Large intestine (tissue), 3 donors: Measurements from ENCODE around the gene PFKP. TPM values are rescaled to one million over a fixed set of nuclear protein-coding genes. Genes with fewer than 3 reads are reported as not detected.

Experiments used
- DNase-seq, 2 donors: peaks; one replicate each; pipeline versions ENCODE4 v3.0.0 to v3.0.0-alpha.2; 2013
- H3K27ac ChIP-seq: one replicate; pipeline ENCODE4 v1.5.1; 2013; ENCODE audit warnings: low read length
- H3K27me3 ChIP-seq: 2 replicates; pipeline ENCODE4 v1.6.1; 2013; ENCODE audit warnings: low read length; ENCODE audit not compliant: control insufficient read depth, insufficient read depth
- H3K36me3 ChIP-seq: 2 replicates; pipeline ENCODE4 v1.6.1; 2013; ENCODE audit warnings: low read length; ENCODE audit not compliant: control insufficient read depth, insufficient read depth
- H3K4me1 ChIP-seq: one replicate; pipeline ENCODE4 v1.6.1; 2013; ENCODE audit warnings: low read length; ENCODE audit not compliant: control insufficient read depth, insufficient read depth
- H3K4me3 ChIP-seq: one replicate; pipeline ENCODE4 v1.5.1; 2013; ENCODE audit warnings: low read length
- H3K9me3 ChIP-seq: one replicate; pipeline ENCODE4 v1.6.1; 2013; ENCODE audit warnings: mild to moderate bottlenecking, low read depth, low read length, moderate library complexity; ENCODE audit not compliant: control insufficient read depth
- WGBS: methylation state at CpG from one replicate; pipeline ENCODE4 v1.1.5; 2013; ENCODE audit warnings: low lambda C conversion rate; ENCODE audit not compliant: insufficient coverage; 5-methylcytosine and 5-hydroxymethylcytosine counted together
- polyA plus RNA-seq: library from polyadenylated mRNA; unstranded; fragments of 120-200 nt; gene quantifications from one replicate; pipeline ENCODE4 v1.2.1, GENCODE V29; 2013

PFKP gene
- polyA plus RNA-seq, 1 donor: 29.2 TPM

- DNase-seq: peak in 1 of 2 donors; percentile 45
- 39% methylated on average over 2 of the region's 6 CpGs for WGBS
- no peaks in the 10 kb centered on the region for H3K36me3 ChIP-seq
- H3K9me3 ChIP-seq: no peaks in the 10 kb centered on the region
- no peaks in the 10 kb centered on the region for H3K27me3 ChIP-seq
- no peak overlapping the region for H3K4me3 ChIP-seq
- H3K4me1 ChIP-seq: peaks cover 20% of the 10 kb centered on the region
- peak overlapping the region; percentile 53 for H3K27ac ChIP-seq
These were observed 21.1 kb upstream of the PFKP start for GRCh38 chr10:3046210-3046779.

DNA sequence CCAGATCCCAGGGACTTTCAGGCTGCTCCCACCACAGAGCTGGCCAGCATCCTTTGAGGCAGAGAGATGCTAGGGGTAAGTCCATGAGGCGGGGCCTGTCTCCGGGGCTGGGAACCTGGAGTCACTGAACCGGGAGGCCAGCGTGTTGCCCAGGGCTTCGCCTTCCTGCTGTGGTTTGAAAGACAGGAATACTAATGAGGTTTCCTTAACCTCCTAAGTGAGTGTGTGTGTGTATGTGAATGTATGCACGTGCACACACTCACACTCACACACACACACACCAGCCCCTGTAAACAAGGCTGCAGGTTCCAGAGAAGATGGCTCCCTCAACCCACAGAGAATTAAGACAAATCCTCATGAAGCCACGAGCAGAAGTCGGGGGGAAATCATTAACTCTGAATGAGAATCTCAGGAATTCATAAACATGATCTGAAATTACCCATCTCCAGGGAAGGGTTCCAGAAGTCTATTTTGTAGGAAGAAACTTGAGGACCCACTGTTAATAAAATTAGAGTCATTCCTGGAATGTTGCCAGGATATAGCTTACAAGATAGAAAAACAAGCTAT, 20.3 kb upstream of the PFKP start:
- Histone ChIP-seq H3K4me3 (no peak overlapping the region), H3K27ac (peak overlapping the region; percentile 53), H3K27me3 (no peaks in the 10 kb centered on the region), H3K36me3 (no peaks in the 10 kb centered on the region), H3K4me1 (peaks cover 20% of the 10 kb centered on the region), H3K9me3 (no peaks in the 10 kb centered on the region)
- no CpG with 5 or more reads among the region's 8 CpGs for WGBS
- DNase-seq: peak in 1 of 2 donors; percentile 23

- 75% methylated on average over 1 of the region's 6 CpGs for WGBS
- Histone ChIP-seq H3K4me3 (no peak overlapping the region), H3K27ac (no peak overlapping the region), H3K36me3 (no peaks in the 10 kb centered on the region), H3K9me3 (no peaks in the 10 kb centered on the region), H3K27me3 (no peaks in the 10 kb centered on the region), H3K4me1 (peaks cover 20% of the 10 kb centered on the region)
- no peak for DNase-seq
These were observed 19.8 kb upstream of the PFKP start for GRCh38 chr10:3047596-3047995.

GRCh38 chr10:3048119-3049019, 19.0 kb upstream of the PFKP start:
- peak in 1 of 2 donors; percentile 67 for DNase-seq
- Histone ChIP-seq H3K27ac (peak overlapping the region; percentile 59), H3K9me3 (no peaks in the 10 kb centered on the region), H3K27me3 (no peaks in the 10 kb centered on the region), H3K36me3 (no peaks in the 10 kb centered on the region), H3K4me1 (peaks cover 20% of the 10 kb centered on the region), H3K4me3 (no peak overlapping the region)
- WGBS: 83% methylated on average over 1 of the region's 17 CpGs

GRCh38 chr10:3051692-3052091, 15.7 kb upstream of the PFKP start:
- peaks cover 20% of the 10 kb centered on the region for H3K4me1 ChIP-seq
- 79% methylated on average over 2 of the region's 5 CpGs for WGBS
- H3K27ac ChIP-seq: no peak overlapping the region
- no peak overlapping the region for H3K4me3 ChIP-seq
- H3K36me3 ChIP-seq: no peaks in the 10 kb centered on the region
- DNase-seq: no peak
- H3K9me3 ChIP-seq: no peaks in the 10 kb centered on the region
- H3K27me3 ChIP-seq: no peaks in the 10 kb centered on the region

DNA sequence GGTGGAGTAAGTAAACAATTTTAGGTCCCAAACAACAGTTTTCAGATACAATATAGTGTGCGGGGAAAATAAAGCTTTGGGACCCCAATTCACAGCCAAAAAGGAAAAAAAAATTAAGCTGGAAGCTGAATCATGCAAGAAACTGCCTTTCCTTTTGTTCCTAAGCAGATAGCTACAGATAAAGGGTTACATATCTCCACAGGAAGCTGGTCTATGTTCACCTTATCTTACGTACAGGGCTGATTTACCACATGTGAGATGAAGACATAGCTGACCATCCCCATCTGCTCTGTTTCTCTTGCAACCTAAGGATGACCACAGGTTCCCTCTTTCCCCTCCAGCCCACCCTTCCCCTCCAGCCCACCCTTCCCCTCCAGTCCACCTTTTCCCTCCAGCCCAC, 14.2 kb upstream of the PFKP start:
- H3K36me3 ChIP-seq: no peaks in the 10 kb centered on the region
- no peaks in the 10 kb centered on the region for H3K9me3 ChIP-seq
- H3K4me1 ChIP-seq: peaks cover 19% of the 10 kb centered on the region
- peaks cover 2% of the 10 kb centered on the region for H3K27me3 ChIP-seq
- H3K4me3 ChIP-seq: no peak overlapping the region
- no peak overlapping the region for H3K27ac ChIP-seq
- WGBS: no CpG with 5 or more reads among the region's 2 CpGs
- DNase-seq: no peak

GRCh38 chr10:3054183-3054850, 13.0 kb upstream of the PFKP start:
- peaks cover 4% of the 10 kb centered on the region for H3K27me3 ChIP-seq
- no peaks in the 10 kb centered on the region for H3K36me3 ChIP-seq
- no peak overlapping the region for H3K4me3 ChIP-seq
- DNase-seq: peak in 1 of 2 donors; percentile 30
- H3K9me3 ChIP-seq: no peaks in the 10 kb centered on the region
- H3K27ac ChIP-seq: peak overlapping the region; percentile 53
- no CpG with 5 or more reads among the region's 6 CpGs for WGBS
- H3K4me1 ChIP-seq: peaks cover 13% of the 10 kb centered on the region

GRCh38 chr10:3054851-3055199, 12.5 kb upstream of the PFKP start:
- WGBS: no CpG with 5 or more reads among the region's 1 CpG
- Histone ChIP-seq H3K9me3 (no peaks in the 10 kb centered on the region), H3K36me3 (no peaks in the 10 kb centered on the region), H3K4me1 (peaks cover 13% of the 10 kb centered on the region), H3K4me3 (no peak overlapping the region), H3K27ac (peak overlapping the region; percentile 53), H3K27me3 (peaks cover 4% of the 10 kb centered on the region)
- peak in 1 of 2 donors; percentile 62 for DNase-seq

- no peak for DNase-seq
- Histone ChIP-seq H3K36me3 (no peaks in the 10 kb centered on the region), H3K4me1 (peaks cover 13% of the 10 kb centered on the region), H3K4me3 (no peak overlapping the region), H3K27ac (no peak overlapping the region), H3K9me3 (no peaks in the 10 kb centered on the region), H3K27me3 (peaks cover 7% of the 10 kb centered on the region)
- WGBS: 20% methylated on average over 1 of the region's 5 CpGs
These were observed 10.9 kb upstream of the PFKP start for GRCh38 chr10:3056280-3057037.

DNA sequence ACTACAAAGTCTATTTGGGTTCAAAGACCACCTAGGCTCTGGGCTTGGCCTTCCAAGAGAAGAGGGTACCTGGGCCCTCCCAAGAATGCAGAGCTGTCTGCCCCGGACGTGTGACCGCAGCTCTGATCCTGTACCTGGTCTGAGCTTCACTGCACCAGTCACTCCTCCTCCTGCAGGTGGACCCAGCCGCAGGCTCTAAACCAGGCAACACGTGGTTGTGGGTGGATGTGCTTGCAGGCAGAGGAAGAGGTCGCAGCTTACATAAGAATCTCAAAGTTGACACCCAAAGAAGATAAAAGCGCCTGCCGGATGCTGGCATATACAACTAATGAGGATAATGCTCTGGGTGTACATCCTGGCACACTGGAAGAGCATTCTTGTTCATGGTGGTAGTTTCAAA, 9.4 kb upstream of the PFKP start:
- no CpG with 5 or more reads among the region's 8 CpGs for WGBS
- DNase-seq: no peak
- H3K4me3 ChIP-seq: no peak overlapping the region
- no peaks in the 10 kb centered on the region for H3K36me3 ChIP-seq
- peaks cover 13% of the 10 kb centered on the region for H3K4me1 ChIP-seq
- H3K9me3 ChIP-seq: no peaks in the 10 kb centered on the region
- no peak overlapping the region for H3K27ac ChIP-seq
- peaks cover 7% of the 10 kb centered on the region for H3K27me3 ChIP-seq
